Measurements from ENCODE around the gene ESRRG. TPM values are rescaled to one million over a fixed set of nuclear protein-coding genes. Genes with fewer than 3 reads are reported as not detected.

The ESRRG gene
- total RNA-seq, 4 donors from 2014 or later: 1.9 to 6.8 (median 3.2) TPM; not detected in 1

DNA sequence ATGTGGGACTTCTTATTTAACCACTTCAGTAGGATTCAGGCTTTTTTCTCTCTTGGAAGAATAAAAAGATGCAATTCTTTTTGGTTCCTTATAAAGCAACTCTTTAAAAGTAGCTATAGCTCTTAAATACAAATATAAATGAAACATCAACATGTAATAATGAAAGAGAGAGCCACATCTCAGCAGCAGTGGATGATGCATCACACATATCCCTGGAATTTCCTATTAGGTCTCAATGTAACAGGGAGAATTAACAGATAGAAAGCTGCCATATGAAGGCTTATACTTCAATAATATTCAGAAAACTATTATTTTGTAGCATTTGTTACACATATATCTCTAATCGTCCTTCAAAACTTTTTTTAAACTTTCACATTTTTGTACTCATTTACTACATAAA is 181.0 kb downstream of the ESRRG start:
- Histone ChIP-seq H3K36me3 (no peaks in the 10 kb centered on the region), H3K4me3 (no peak overlapping the region), H3K27me3 (no peaks in the 10 kb centered on the region), H3K9me3 (no peaks in the 10 kb centered on the region), H3K27ac (no peak overlapping the region), H3K4me1 (no peaks in the 10 kb centered on the region)
- WGBS, 2 donors (ENCODE audit: low coverage in 1 of 2): 83 to 92% methylated on average over 1 of the region's 1 CpG
- ATAC-seq: no peak
- TF ChIP-seq, protein P1, sequence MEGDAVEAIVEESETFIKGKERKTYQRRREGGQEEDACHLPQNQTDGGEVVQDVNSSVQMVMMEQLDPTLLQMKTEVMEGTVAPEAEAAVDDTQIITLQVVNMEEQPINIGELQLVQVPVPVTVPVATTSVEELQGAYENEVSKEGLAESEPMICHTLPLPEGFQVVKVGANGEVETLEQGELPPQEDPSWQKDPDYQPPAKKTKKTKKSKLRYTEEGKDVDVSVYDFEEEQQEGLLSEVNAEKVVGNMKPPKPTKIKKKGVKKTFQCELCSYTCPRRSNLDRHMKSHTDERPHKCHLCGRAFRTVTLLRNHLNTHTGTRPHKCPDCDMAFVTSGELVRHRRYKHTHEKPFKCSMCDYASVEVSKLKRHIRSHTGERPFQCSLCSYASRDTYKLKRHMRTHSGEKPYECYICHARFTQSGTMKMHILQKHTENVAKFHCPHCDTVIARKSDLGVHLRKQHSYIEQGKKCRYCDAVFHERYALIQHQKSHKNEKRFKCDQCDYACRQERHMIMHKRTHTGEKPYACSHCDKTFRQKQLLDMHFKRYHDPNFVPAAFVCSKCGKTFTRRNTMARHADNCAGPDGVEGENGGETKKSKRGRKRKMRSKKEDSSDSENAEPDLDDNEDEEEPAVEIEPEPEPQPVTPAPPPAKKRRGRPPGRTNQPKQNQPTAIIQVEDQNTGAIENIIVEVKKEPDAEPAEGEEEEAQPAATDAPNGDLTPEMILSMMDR (IDR thresholded peaks at IDR 0.05): no peak
- TF ChIP-seq EP300 (IDR thresholded peaks at IDR 0.05): no peak
- TF ChIP-seq POLR2AphosphoS5 (IDR thresholded peaks at IDR 0.05): no peak
- TF ChIP-seq POLR2A (IDR thresholded peaks at IDR 0.05): no peak

DNA sequence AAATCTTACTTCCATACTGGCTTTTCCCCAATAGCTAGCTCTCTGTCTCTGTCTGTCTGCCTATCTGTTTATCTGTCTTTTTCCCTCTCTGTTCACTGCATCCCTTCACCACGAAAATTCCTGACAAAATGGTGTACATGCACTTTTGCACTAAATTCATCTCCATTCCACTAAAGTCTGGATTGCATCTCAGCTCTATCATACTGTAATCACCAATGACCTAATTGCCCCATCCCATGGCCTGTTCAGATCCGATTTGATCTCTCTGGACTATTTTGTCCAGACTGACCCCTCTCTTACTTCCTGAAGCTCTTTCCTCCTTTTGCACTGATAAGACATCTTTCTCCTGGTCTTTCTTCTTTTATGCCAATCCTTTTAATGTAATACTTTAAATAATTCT is 187.5 kb downstream of the ESRRG start:
- no peak overlapping the region for H3K4me3 ChIP-seq
- no peak overlapping the region for H3K27ac ChIP-seq
- 79 to 92% methylated on average over 2 of the region's 2 CpGs for WGBS, 2 donors (ENCODE audit: low coverage in 1 of 2)
- ATAC-seq: no peak
- no peaks in the 10 kb centered on the region for H3K36me3 ChIP-seq
- no peak for TF ChIP-seq EP300 (IDR thresholded peaks at IDR 0.05)
- no peak for TF ChIP-seq POLR2AphosphoS5 (IDR thresholded peaks at IDR 0.05)
- TF ChIP-seq, protein P1 (IDR thresholded peaks at IDR 0.05): no peak
- no peak for TF ChIP-seq POLR2A (IDR thresholded peaks at IDR 0.05)
- no peaks in the 10 kb centered on the region for H3K4me1 ChIP-seq
- H3K27me3 ChIP-seq: no peaks in the 10 kb centered on the region
- no peaks in the 10 kb centered on the region for H3K9me3 ChIP-seq

DNA sequence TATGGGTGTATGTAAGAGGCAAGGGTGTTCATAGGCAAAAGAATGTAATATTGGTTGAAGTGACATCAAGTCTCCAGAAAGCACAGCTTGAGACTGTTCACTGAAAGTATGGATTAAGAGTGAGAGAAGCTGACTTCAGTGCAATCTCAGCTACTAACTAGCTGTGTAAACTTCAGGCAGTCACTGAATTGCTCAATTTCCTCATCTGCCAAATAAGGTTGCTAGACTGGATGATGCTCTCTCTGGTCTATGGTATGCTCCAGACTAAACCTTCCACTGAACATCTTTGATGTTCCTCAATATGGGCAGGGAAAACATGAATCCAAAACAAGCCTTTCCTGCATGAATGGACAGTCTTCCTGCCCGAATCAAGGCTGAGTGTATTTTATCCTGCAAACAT is 188.2 kb downstream of the ESRRG start:
- H3K9me3 ChIP-seq: no peaks in the 10 kb centered on the region
- no peak overlapping the region for H3K4me3 ChIP-seq
- no peak for ATAC-seq
- H3K27ac ChIP-seq: no peak overlapping the region
- H3K27me3 ChIP-seq: no peaks in the 10 kb centered on the region
- TF ChIP-seq, protein P1 (IDR thresholded peaks at IDR 0.05): no peak
- no peak for TF ChIP-seq EP300 (IDR thresholded peaks at IDR 0.05)
- no peak for TF ChIP-seq POLR2A (IDR thresholded peaks at IDR 0.05)
- TF ChIP-seq POLR2AphosphoS5 (IDR thresholded peaks at IDR 0.05): no peak
- no peaks in the 10 kb centered on the region for H3K36me3 ChIP-seq
- WGBS, 2 donors (ENCODE audit: low coverage in 1 of 2): 67 to 73% methylated on average over 1 of the region's 1 CpG
- H3K4me1 ChIP-seq: no peaks in the 10 kb centered on the region

DNA sequence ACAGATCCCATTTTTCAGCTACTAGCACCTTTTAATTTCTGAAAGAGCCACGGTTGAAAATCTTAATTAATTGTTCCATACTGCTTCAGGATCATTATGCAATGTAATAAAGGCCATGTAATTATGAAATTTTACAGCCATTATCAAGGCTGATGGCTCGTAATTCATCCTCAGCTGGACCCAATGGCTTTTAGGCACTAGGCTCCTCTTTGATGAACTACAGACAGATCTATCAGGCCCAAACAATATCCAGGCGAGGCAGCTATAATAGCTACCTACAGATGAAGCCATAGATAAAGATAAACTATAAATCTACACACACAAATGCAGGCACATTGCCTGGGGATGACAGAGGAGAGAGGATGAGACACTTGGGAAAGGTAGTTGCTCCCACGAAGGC is 189.5 kb downstream of the ESRRG start:
- Histone ChIP-seq H3K27me3 (no peaks in the 10 kb centered on the region), H3K9me3 (no peaks in the 10 kb centered on the region), H3K36me3 (no peaks in the 10 kb centered on the region), H3K27ac (no peak overlapping the region), H3K4me3 (no peak overlapping the region), H3K4me1 (no peaks in the 10 kb centered on the region)
- ATAC-seq: no peak
- TF ChIP-seq POLR2A (IDR thresholded peaks at IDR 0.05) (no peak), EP300 (IDR thresholded peaks at IDR 0.05) (no peak), POLR2AphosphoS5 (IDR thresholded peaks at IDR 0.05) (no peak)
- TF ChIP-seq, protein P1 (IDR thresholded peaks at IDR 0.05): no peak
- WGBS, 2 donors (ENCODE audit: low coverage in 1 of 2): 87 to 90% methylated on average over 3 to 4 of the region's 4 CpGs

DNA sequence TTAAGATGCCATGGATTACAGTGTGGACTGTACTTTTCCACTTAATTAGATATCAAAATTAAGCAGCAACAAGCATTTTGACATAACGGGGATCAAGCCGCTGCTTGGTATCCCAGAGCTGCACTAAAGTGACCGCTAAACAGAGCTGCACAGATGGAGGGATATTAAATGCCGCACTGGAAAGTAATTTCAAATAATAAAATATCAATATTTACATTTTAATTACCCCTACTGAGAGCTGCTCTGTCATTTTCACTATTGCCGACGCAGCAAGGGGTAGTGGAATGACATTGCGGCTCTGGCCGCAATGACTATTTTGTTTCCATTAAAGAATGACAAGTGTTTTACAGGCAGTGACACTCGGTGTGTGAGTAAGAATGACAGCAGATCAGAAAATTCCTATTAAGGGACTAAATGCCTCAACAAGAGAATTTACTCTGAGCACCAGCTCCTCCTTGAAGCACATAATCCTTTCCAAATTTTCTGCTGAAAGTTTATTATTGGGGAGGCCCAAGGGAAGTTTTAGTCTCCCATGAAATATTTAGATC is 190.9 kb downstream of the ESRRG start:
- H3K4me3 ChIP-seq: no peak overlapping the region
- H3K36me3 ChIP-seq: no peaks in the 10 kb centered on the region
- H3K4me1 ChIP-seq: no peaks in the 10 kb centered on the region
- H3K27ac ChIP-seq: no peak overlapping the region
- TF ChIP-seq POLR2AphosphoS5 (IDR thresholded peaks at IDR 0.05) (no peak), EP300 (IDR thresholded peaks at IDR 0.05) (no peak), POLR2A (IDR thresholded peaks at IDR 0.05) (no peak)
- TF ChIP-seq, protein P1 (IDR thresholded peaks at IDR 0.05): no peak
- no peaks in the 10 kb centered on the region for H3K9me3 ChIP-seq
- H3K27me3 ChIP-seq: no peaks in the 10 kb centered on the region
- WGBS, 2 donors (ENCODE audit: low coverage in 1 of 2): 87 to 97% methylated on average over 6 to 9 of the region's 9 CpGs
- no peak for ATAC-seq
